GM23248 (cell line): Measurements from ENCODE around the gene HOMER1.

Experiments used
- EZH2 ChIP-seq: fragments of 200-600 bp; sonication (generic); IDR thresholded peaks from 2 replicates; pipeline ENCODE4 v1.6.1; 2018; ENCODE audit warnings: antibody characterized with exemption, mild to moderate bottlenecking; ENCODE audit not compliant: insufficient read depth, poor library complexity, severe bottlenecking
- EZH2phosphoT487 ChIP-seq: fragments of 200-600 bp; sonication (generic); IDR thresholded peaks from 2 replicates; pipeline ENCODE4 v1.6.1; 2018; ENCODE audit warnings: antibody characterized with exemption, moderate library complexity, mild to moderate bottlenecking, low read depth; ENCODE audit not compliant: insufficient read depth

GRCh38 chr5:79552984-79553383 is 39.0 kb upstream of the HOMER1 start:
- TF ChIP-seq EZH2 = no peak
- TF ChIP-seq EZH2phosphoT487 = no peak
